ENCODE results near the gene IFRD2.
"Not testable (repeated sequence)": the region's sequence is repeated elsewhere in the genome, so short reads cannot be mapped to it uniquely, and the experiment has no call there.

IFRD2 gene

DNA sequence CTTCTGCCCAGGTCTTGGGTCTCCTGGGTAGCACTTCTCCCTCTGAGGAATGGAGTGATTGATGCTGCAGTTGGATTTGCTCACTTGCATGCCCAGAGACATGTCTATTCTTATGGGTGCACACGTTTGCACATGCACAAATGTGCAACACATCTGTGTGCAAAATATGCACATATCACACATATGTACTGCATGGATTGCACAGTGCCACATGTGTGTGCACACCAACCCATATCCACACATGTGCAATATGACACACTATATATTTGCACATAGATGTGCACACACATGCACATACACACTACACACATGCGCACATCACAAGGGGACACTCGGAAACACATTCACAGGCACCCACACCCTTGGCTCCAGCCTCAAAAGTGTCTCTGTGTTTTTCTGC is 24.0 kb downstream of the IFRD2 start:
- no peak for DNase-seq (ENCODE audit: low read depth in 1 of 2, low spot score in 1 of 2)

- DNase-seq (ENCODE audit: low read depth in 1 of 2, low spot score in 1 of 2): no peak
These were observed 24.8 kb downstream of the IFRD2 start for GRCh38 chr3:50267280-50267913.

DNA sequence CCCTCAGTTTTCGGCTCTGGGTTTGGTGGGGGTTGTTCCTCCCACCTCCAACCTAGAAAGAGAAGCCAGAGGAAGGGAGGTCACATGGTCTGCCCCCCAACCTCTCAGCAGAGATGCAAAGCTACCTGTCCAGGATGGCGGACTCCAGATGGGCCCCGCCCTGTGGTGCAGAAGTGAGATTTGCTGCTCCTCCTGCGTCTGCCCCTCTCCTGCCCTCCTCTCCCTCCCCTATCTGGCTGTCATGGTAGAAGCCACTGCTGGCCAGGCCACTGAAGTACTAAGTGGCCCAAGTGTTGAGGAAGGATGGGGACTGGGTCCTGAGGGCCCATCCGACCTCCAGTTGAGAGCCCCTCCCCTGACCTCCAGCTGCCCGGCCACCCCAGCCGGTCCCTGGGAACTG is 25.4 kb downstream of the IFRD2 start:
- no peak for DNase-seq (ENCODE audit: low read depth in 1 of 2, low spot score in 1 of 2)

- no peak for DNase-seq (ENCODE audit: low read depth in 1 of 2, low spot score in 1 of 2)
These were observed 26.2 kb downstream of the IFRD2 start for GRCh38 chr3:50266017-50266416.

DNA sequence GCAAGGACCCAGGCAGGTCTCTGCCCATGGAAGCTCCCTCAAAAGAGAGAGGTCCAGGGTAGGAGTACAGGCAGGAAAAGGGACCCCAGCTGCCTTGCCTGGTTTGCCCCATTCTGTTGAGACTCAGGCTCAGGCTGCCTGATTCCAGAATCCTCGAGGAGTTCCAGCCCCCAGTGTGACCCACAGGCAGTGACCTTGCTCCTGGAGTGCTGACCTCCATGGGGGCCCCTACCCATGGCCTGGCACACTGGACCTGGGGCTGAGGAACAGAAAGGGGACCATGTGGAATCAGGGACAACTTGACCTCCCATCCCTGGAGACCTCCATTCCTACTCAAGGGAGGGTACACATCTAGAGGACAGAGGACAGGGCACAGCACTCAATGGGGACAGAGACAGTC is 26.7 kb downstream of the IFRD2 start:
- DNase-seq (ENCODE audit: low read depth in 1 of 2, low spot score in 1 of 2): no peak

DNA sequence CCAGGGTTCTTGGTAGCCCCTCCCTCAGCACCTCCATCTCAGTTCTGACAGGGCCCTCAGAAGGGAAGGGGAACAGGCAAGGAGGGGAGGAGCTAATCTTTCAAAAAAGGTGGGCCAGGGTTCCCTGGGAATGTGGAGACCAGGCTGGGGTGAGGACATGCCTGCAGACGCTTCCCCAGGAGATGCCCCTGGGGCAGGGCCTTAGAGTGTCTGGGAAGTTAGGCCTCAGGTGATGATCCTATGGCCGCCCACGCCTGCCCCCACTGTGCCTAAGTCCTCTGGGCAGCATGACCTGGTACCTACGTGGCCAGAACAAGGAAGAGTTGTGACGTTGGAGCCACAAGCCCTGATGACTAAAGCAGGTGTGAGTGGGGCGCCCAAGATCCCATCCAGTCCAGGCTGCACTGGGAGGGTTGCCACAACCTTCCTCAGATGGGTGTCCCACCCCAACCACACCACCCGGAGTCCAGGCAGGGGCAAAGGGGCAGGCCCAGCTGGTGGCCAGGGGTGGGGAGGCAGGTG is 27.2 kb downstream of the IFRD2 start:
- DNase-seq (ENCODE audit: low read depth in 1 of 2, low spot score in 1 of 2): no peak

- DNase-seq (ENCODE audit: low read depth in 1 of 2, low spot score in 1 of 2): no peak
These were observed 27.8 kb downstream of the IFRD2 start for GRCh38 chr3:50264383-50264963.

- no peak for DNase-seq (ENCODE audit: low read depth in 1 of 2, low spot score in 1 of 2)
These were observed 28.5 kb downstream of the IFRD2 start for GRCh38 chr3:50263478-50264382.

- DNase-seq (ENCODE audit: low read depth in 1 of 2, low spot score in 1 of 2): no peak
These were observed 29.5 kb downstream of the IFRD2 start for GRCh38 chr3:50262778-50263177.

- not testable (repeated sequence) for DNase-seq (ENCODE audit: low read depth in 1 of 2, low spot score in 1 of 2)
These were observed 30.0 kb downstream of the IFRD2 start for GRCh38 chr3:50262200-50262599.

GRCh38 chr3:50261505-50261904 is 30.7 kb downstream of the IFRD2 start:
- no peak for DNase-seq (ENCODE audit: low read depth in 1 of 2, low spot score in 1 of 2)

DNA sequence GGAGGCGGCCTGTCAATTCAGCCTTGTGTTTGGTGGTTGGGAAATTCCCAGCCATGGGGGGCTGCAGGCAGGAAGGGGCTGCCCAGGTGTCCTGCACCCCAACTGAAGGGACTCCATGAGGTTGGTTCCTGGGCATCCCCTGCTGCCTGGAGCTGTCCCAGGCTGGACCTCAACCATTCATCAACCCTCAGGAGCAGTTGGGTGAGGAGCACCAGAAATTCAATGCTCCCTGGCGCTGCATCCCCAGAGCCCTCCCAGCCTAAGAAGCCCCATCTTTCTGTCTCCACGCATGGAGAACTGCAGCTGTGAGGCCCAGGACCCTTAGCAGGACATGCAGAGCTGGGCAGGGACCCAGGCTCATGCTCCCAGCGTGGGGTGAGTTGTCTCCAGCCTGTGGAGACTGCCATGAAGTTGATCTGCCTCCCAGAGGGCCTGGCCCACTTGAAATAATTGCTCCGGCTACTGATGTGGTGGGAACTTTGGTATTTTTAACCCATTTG is 31.2 kb downstream of the IFRD2 start:
- no peak for DNase-seq (ENCODE audit: low read depth in 1 of 2, low spot score in 1 of 2)

- peak; percentile 53 to 75 for DNase-seq (ENCODE audit: low read depth in 1 of 2, low spot score in 1 of 2)
These were observed 31.9 kb downstream of the IFRD2 start for GRCh38 chr3:50260027-50260941.

- DNase-seq (ENCODE audit: low read depth in 1 of 2, low spot score in 1 of 2): no peak
These were observed 32.7 kb downstream of the IFRD2 start for GRCh38 chr3:50259432-50260026.

DNA sequence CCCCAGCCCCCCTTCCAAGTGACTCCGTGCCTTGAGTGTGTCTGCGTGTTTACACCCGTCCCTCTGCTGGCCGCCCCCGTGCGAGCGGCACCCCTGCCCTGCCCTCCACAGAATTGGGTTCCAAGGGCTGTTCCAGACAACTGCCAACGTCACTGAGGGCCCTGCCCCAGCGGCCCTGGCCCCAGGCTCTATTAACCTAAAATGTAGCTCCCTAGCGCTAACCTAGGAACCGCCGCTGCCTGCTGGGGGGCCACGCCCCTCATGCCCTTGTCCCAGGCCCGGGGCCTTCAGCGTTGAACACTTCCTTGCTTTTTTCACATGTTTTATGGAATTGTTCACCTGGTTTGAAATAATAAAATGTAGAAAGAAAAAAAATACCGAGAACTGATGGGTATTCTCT is 33.2 kb downstream of the IFRD2 start:
- no peak for DNase-seq (ENCODE audit: low read depth in 1 of 2, low spot score in 1 of 2)

GRCh38 chr3:50258029-50258680 is 34.1 kb downstream of the IFRD2 start:
- DNase-seq (ENCODE audit: low read depth in 1 of 2, low spot score in 1 of 2): no peak

DNA sequence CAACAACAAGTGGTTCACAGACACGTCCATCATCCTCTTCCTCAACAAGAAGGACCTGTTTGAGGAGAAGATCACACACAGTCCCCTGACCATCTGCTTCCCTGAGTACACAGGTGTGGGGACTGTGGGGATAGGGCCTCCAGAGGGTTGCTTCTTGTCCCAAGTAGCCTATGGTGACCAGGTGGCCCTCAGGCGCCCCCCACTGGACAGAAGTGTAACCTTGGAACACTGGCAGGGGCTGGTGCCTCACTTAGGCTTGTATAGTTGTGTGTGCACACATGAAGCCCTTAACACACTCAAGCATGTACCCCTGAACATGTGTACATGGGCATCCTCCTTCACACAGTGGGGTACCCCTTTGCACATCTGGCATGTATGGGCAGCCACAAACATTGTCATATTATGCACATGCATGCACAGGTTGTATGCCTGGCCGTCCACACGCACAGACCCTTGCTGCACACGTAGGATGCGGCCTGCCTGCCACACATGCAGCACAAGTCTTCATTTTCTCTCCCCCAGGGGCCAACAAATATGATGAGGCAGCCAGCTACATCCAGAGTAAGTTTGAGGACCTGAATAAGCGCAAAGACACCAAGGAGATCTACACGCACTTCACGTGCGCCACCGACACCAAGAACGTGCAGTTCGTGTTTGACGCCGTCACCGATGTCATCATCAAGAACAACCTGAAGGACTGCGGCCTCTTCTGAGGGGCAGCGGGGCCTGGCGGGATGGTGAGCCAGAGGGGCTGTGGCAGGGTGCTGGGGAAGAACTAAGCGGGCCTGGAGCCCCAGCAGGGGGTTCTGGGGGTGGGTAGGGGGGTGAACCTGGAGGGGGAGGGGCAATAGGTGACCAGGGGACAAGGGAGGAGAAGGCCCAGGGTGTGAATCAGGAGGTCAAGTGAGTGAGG is 35.0 kb downstream of the IFRD2 start:
- DNase-seq (ENCODE audit: low read depth in 1 of 2, low spot score in 1 of 2): no peak

GRCh38 chr3:50255251-50255615 is 37.0 kb downstream of the IFRD2 start:
- DNase-seq (ENCODE audit: low read depth in 1 of 2, low spot score in 1 of 2): no peak

Data from activated CD4-positive, alpha-beta T cell treated with anti-CD3 and anti-CD28 coated beads, Interleukin-2, amount 50 U/mL, for 24 hours (primary cell).